Measurements from ENCODE around the gene KCTD17.

Gene KCTD17

GRCh38 chr22:37044634-37045625, 6.6 kb upstream of the KCTD17 start:
- no peak for DNase-seq

GRCh38 chr22:37045958-37046357, 5.6 kb upstream of the KCTD17 start:
- no peak for DNase-seq

GRCh38 chr22:37046589-37046988, 5.0 kb upstream of the KCTD17 start:
- DNase-seq, result no peak

GRCh38 chr22:37047006-37047405, 4.5 kb upstream of the KCTD17 start:
- no peak for DNase-seq

DNA sequence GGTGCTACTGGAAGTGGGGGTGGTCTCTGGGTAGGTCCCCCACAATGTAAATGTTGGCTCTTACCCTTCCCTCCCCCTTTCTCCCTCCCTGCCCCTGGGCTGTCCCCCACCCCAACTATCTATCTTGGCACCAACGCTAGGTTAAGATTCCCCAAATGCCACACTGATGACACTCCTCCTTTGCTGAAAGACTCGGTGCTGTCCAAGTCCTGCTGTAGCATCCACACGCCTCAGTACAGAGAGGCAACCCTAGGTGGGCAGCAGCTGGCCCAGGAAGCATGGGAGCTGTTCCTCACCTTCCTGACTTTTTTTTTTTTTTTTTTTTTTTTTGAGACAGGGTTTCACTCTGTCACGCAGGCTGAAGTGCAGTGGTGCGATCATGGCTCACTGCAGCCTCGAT, 3.4 kb upstream of the KCTD17 start:
- DNase-seq, result no peak

- DNase-seq, result no peak
Observed at GRCh38 chr22:37049224-37049623, 2.3 kb upstream of the KCTD17 start.

GRCh38 chr22:37050913-37051312, 629 bp upstream of the KCTD17 start:
- no peak for DNase-seq

DNA sequence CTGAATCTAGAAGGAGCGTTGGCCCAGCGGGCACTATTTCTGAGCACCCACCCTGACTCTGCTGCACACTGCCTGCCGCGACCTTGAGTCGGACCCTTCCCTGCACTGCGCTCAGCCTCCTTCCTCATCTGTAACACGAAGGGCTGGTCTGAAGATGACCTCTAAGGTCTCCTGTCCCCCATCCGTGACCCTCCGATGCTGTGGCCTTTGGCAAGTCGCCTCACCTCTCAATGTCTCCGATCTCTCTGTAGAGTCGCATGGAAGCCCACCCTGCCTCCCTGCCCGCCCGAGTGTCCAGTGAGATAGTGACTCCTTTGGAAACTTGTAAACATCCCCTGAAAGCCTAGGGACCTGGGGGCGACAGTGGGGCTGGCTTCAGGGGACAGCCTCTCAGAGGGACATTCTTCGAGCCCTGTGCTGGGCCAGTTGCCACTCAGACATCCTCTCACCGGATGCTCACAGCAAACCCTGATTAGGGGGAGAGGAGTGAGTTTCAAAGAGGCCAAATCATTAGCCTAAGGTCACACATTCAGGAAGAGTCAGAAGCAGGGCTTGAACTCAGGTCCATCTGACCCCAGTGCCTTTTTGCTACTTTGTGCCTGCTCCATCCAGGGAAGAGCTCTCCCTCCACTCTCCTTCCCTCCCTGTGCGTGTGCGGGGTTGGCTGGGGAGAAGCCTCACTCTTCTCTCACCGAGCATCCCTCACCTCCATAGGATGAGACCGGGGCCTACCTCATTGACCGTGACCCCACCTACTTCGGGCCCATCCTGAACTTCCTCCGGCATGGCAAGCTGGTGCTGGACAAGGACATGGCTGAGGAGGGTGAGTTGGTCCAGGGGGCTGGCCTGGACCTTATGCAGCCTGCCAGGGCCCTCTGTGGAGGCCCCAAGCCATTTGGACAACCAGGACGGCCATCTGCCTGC, 1.1 kb downstream of the KCTD17 start:
- DNase-seq, result no peak

DNA sequence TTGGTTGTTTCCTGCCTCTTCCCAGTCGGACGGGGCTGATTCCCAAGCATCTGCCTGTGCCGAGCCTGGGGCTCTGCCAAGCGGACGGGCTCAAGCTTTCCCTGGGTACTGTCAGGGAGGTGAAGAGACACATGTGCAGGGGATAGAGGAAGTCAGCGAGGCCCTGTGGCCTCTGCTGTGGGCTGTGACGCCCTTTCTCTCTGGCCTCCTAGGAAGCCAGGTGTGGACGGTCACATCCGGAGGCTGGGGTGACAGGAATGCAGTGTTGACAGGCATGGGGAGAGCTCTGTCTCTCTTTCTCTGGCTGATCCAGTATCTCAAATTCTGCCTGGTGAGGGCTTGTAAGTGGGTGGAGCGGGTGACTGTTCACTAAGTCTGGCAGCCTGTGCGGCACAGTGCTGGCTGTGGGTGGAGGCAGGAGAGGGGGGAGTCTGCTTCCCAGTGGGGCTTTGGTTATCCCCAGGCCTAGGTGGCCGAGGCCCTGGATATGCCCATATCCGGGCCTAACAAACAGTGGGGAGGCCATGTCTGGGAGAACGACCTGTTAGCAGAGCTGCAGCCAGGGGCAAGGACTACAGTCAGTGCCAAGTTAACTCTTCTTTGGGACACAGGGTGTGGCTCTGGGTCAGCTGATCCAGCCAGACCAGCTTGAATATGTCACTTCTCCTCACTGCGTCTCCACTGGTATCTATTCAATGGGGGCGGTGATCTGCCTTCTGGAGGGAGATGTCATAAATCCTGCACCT, 1.9 kb downstream of the KCTD17 start:
- DNase-seq, result no peak

DNA sequence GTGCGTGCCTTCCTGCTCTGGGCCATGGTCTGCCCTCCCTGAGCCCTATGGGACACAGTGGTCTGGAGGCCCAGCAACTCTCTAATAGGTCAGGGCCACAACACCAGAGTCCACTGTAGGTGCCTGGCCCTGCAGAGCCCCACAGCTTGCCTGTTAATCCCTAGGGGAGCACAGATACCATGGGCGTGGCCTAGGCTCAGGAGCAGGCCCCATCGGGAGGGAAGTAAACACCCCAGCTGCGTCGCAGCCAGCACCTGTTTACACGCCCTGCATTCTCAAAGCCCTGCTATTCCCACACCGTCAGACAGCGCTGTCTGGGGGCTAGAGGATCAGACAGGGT, 2.5 kb downstream of the KCTD17 start:
- DNase-seq, result no peak

GRCh38 chr22:37054600-37055365, 3.2 kb downstream of the KCTD17 start:
- no peak for DNase-seq

DNA sequence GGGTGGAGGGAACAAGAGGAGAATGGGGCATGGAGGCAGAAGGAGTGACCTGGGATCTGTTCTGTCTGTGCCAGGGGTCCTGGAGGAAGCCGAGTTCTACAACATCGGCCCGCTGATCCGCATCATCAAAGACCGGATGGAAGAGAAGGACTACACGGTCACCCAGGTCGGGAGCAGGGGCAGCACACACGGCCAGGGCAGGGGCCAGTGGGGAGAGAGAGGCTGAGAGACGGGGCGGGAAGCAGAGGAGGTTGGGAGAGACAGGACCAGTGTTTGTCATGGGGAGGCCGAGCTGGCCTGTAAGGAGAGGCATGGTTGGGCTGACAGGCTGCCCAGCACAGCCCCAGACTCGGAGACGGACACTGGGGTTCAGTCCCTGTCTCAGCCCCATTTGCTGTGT, 4.7 kb downstream of the KCTD17 start:
- no peak for DNase-seq

DNA sequence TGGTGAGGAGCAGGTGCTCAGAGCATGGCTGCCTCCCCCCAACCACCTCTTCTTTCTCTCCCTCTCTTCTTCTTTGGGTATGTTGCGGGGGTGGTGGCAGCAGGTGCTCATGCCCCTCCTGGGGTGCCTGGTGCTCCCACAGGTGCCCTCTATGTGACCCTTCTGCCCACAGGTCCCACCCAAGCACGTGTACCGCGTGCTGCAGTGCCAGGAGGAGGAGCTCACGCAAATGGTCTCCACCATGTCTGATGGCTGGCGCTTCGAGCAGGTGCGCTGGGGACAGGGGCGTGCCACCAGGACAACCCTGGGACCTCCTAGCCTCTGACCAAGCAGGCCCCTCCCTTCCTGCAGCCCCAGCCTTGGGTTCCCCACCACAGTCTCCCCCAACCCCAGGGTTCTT, 5.7 kb downstream of the KCTD17 start:
- DNase-seq, result no peak

DNA sequence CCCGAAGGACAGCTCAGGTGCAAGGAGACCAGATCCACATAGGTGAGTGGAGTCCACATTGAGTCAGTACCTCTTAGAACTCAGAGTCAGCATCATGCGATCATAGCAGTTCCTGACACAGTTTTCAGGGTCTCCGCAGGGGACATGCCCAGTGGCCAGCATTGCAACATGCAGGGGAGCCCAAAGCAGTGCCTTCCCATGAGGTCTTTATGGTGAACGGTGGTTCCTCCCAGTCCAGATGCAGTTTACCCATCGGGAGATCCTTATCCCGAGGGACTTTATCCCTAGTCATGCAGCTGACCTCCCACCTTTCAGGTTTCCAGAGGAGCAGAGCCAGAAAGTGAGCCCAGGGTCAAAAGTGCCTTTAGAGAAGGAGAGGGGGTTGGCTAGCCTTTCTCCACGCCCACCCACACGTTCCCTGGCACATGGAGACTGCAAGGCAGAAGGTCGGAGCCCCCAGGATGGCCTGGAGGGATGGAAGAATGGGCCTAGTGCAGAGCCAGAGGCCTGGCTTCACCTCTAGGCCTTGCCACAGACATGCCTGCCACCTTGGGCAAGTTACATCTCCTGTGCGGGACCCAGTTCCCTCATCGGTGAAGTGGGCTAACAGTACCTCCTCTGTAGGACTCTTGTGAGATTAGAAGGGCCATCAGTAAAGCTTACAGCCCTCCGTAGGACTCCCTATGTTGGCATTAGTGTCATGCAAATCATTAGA, 6.4 kb downstream of the KCTD17 start:
- DNase-seq, result no peak

DNA sequence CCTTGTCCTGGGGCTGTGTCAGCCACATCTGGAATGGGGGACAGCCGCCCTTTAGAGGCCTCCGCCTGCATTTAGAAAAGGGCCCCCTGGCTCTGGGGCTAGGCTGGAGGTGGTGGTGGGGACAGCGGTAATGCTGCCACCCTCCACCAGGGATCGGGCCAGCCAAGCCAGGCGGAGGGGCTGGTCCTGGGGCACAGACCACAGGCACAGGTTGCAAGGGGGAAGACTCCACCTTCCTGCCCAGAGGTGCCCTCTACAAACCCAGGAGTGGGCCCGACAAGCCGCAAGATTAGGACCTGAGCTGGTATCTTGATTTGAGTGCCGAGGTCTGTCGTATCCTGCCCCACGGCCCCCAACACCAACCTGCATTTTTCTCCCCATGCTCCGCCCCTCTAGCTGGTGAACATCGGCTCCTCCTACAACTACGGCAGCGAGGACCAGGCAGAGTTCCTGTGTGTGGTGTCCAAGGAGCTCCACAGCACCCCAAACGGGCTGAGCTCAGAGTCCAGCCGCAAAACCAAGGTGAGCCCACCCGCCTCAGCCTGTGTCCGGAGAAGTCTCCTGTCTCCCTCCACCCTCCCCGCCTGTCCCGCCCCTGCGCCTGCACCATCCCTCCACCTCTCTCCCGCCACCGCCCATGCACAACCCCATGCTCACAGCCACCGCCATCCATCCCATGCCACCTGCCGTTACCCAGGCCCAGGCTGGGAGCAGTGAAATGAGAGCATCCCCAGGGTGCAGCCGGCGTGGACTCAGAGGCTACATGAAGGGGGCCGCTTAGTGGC, 7.6 kb downstream of the KCTD17 start:
- no peak for DNase-seq

- DNase-seq, result no peak
Observed at GRCh38 chr22:37059876-37060449, 8.4 kb downstream of the KCTD17 start.

DNA sequence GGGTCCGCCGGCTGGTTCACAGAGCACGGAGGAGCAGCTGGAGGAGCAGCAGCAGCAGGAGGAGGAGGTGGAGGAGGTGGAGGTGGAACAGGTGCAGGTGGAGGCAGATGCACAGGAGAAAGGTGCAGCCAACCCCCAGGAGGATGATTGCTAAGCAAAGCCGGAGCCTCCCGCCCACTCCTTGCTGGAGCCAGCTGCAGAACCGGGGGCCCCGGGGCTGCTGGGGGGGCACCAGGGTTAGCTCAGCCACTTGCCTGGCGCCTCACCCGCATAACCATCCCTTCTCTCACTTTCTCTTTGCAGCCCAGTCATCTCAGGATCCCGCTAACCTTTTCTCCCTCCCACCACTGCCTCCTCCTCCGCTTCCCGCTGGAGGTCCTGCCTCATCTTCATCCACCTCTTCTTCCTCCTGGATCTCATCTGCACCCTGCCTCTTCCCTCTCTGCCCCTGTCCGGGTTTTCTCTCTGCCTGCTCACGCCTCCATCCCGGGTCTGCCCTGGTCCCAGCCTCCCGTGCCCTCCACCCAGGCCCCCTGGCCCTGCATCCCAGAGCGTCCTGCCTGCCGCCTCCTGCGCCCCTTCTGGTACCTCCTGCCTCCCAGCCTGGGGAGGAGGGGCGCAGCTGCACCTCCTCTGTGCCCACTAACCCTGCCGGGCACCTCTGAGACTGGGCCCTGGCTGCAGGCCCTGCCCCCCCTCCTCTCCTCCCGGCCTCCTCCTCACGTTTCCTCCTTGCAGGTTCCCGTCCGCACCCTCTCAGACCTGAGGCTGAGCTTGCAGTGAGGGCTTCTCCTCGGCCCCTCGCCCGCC, 9.5 kb downstream of the KCTD17 start:
- DNase-seq, result no peak

DNA sequence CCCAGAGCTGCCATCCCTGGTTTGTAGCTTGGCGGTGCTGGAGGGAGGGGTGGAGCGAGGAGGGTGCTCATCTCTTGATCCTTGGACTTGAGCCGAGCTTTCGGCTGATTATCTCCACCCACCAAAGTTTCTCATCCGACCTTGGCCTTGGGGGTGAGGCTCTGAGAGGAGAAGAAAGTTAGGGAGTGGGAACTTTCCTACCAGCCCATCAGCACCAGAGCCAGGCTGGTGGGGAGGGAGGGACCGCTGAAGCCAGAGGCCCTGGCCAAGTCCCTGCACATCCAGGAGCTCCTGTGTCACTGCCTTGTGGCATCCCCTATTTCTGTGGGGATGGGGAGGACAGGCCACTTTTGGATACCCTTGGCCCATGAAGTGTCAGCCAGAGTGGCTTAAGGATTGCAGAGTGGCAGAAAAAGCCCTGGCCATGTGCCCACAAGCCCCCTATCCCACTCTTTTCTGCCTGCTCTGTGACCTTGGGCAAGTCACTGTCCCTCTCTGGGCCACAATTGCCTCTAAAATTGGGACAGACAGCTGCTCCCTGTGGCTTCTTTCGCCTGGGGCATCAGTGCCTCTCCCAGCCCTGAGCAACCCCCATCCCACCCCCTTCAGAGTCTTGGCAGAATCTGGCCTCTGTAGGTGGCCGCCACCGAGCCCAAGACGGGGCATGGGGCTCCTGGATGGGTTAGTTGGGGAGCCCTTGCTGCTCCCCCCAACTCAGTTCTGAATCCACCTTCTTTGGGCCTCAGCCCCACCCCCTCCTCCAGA, 10.3 kb downstream of the KCTD17 start:
- DNase-seq, result no peak

GRCh38 chr22:37062376-37062675, 10.8 kb downstream of the KCTD17 start:
- no peak for DNase-seq

All from NCI-H2227 treated with DMSO at 0.1 percent for 48 hours (cell line).